ENCODE results near the gene CYP24A1. TPM values are rescaled to one million over a fixed set of nuclear protein-coding genes. Genes with fewer than 3 reads are reported as not detected.

The CYP24A1 gene
- polyA plus RNA-seq, 1 donor from 2014 or later = 0.12 TPM

DNA sequence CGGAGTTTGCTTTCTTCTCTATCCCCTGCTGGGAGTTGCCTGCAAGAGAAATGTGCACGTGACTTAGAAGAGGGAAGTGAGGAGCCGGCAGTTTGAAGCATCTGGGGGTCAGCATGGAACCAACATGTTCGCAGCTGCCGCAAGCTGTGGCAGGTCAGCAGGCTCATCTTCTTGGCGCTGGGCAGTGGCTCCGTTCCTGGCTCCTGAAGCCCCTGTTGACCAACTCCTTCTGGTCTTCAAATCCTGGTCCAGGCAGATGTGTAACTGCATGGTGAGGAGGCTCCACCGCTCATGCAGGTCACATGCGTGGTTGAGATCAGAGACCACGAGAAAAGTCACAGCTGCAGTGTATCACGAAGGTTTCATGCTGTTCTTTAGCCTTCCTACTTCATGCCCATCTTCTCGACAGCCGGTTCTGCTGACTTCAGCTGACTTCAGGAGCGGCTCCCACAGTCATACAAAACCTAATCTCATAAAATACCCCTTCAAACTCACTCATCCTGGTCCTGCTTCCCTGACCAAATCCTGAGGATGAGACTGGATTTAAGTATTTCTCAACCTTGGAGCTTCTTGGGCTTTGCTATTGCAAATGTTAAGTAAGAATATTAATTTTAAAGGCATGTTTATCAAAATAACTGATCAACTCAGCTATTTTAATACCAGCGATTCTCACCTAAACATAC is 58.5 kb downstream of the CYP24A1 start (continued):
- TF ChIP-seq REST (IDR thresholded peaks at IDR 0.05; ENCODE audit: borderline replicate concordance) (no peak), RAD21 (conservative IDR thresholded peaks at IDR 0.05) (no peak)

DNA sequence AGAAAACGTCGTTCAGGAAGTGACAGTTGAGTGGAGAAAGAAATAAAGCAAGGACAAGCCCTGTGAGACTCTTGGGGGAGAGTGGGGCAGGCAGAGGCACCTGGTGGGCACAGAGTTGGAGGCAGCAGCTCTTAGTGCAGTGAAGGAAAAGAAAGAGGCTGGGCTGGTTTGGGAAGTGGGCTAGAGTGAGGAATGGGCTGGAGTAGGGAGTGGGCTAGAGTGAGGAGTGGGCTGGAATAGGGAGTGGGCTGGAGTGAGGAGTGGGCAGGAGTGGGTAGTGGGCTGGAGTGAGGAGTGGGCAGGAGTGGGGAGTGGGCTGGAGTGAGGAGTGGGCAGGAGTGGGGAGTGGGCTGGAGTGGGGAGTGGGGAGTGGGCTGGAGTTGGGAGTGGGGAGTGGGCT is 59.7 kb downstream of the CYP24A1 start:
- Histone ChIP-seq H3K27ac (ENCODE audit: low read length) (no peak overlapping the region), H3K4me2 (ENCODE audit: low read length) (no peak overlapping the region), H3K9me3 (ENCODE audit: low read length) (no peaks in the 10 kb centered on the region), H3K36me3 (ENCODE audit: insufficient read depth, low read length) (no peaks in the 10 kb centered on the region), H3K4me3 (ENCODE audit: low read length) (no peak overlapping the region), H3F3A (ENCODE audit: insufficient read depth, low read length, poor library complexity, severe bottlenecking) (no peaks in the 10 kb centered on the region), H3K79me2 (replicated peaks; ENCODE audit: insufficient read depth, low read length) (no peaks in the 10 kb centered on the region), H4K20me1 (ENCODE audit: insufficient read depth) (no peaks in the 10 kb centered on the region), H3K9me2 (ENCODE audit: insufficient read depth, low read length) (no peaks in the 10 kb centered on the region), H3K27me3 (ENCODE audit: insufficient read depth, low read depth, low read length) (no peaks in the 10 kb centered on the region), H2AFZ (ENCODE audit: low read depth, low read length) (no peak overlapping the region), H3K9ac (ENCODE audit: low read length) (no peak overlapping the region)
- TF ChIP-seq TAF1 (IDR thresholded peaks at IDR 0.05; ENCODE audit: low read depth) (no peak), POLR2AphosphoS5 (IDR thresholded peaks at IDR 0.05) (no peak), MXI1 (conservative IDR thresholded peaks at IDR 0.05; ENCODE audit: poor library complexity, severe bottlenecking) (no peak), REST (IDR thresholded peaks at IDR 0.05; ENCODE audit: borderline replicate concordance) (no peak), EZH2 (IDR thresholded peaks at IDR 0.05; ENCODE audit: borderline replicate concordance, insufficient read depth, low read length, poor library complexity, severe bottlenecking) (no peak), RAD21 (conservative IDR thresholded peaks at IDR 0.05) (no peak), SMC3 (conservative IDR thresholded peaks at IDR 0.05; ENCODE audit: poor library complexity) (no peak), EP300 (conservative IDR thresholded peaks at IDR 0.05; ENCODE audit: poor library complexity, severe bottlenecking) (no peak)

DNA sequence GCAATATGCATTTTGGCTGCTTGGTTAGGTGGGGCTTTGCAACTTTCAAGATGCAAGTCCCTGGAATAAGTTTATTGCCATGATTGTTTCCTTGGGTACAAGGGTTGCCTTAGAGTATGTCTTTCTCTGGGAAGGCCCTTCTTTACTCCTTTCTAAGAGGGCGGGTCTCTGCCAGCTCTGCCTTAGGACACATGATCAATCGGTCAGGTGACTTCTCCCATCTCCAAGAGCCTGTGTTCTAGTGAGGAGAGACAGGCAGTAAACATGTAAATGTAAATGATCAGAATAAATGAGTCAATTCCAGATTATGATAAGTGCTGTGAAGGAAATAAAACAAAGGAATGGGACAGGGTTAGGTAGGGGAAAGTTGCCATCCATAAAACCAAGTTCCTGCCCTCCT is 60.2 kb downstream of the CYP24A1 start:
- Histone ChIP-seq H3K4me3 (ENCODE audit: low read length) (no peak overlapping the region), H3K4me2 (ENCODE audit: low read length) (no peak overlapping the region)

More for the DNA sequence above, 60.2 kb downstream of the CYP24A1 start:
- Histone ChIP-seq H2AFZ (ENCODE audit: low read depth, low read length) (no peak overlapping the region), H3K27ac (ENCODE audit: low read length) (no peak overlapping the region), H3K9me2 (ENCODE audit: insufficient read depth, low read length) (no peaks in the 10 kb centered on the region), H3K9me3 (ENCODE audit: low read length) (no peaks in the 10 kb centered on the region), H3K9ac (ENCODE audit: low read length) (no peak overlapping the region), H3K27me3 (ENCODE audit: insufficient read depth, low read depth, low read length) (no peaks in the 10 kb centered on the region), H3K36me3 (ENCODE audit: insufficient read depth, low read length) (no peaks in the 10 kb centered on the region), H3F3A (ENCODE audit: insufficient read depth, low read length, poor library complexity, severe bottlenecking) (no peaks in the 10 kb centered on the region), H3K79me2 (replicated peaks; ENCODE audit: insufficient read depth, low read length) (no peaks in the 10 kb centered on the region), H4K20me1 (ENCODE audit: insufficient read depth) (no peaks in the 10 kb centered on the region)
- no peak for TF ChIP-seq REST (IDR thresholded peaks at IDR 0.05; ENCODE audit: borderline replicate concordance)
- TF ChIP-seq CTCF (IDR thresholded peaks at IDR 0.05; ENCODE audit: poor library complexity, severe bottlenecking) = no peak
- no peak for TF ChIP-seq RAD21 (conservative IDR thresholded peaks at IDR 0.05)
- TF ChIP-seq EP300 (conservative IDR thresholded peaks at IDR 0.05; ENCODE audit: poor library complexity, severe bottlenecking) = no peak
- no peak for TF ChIP-seq EZH2 (IDR thresholded peaks at IDR 0.05; ENCODE audit: borderline replicate concordance, insufficient read depth, low read length, poor library complexity, severe bottlenecking)
- TF ChIP-seq POLR2AphosphoS5 (IDR thresholded peaks at IDR 0.05) = no peak
- TF ChIP-seq MXI1 (conservative IDR thresholded peaks at IDR 0.05; ENCODE audit: poor library complexity, severe bottlenecking) = no peak
- no peak for TF ChIP-seq SMC3 (conservative IDR thresholded peaks at IDR 0.05; ENCODE audit: poor library complexity)
